Skeletal muscle satellite cell (primary cell): Measurements from ENCODE around the gene TPRN. TPM values are rescaled to one million over a fixed set of nuclear protein-coding genes. Genes with fewer than 3 reads are reported as not detected.

Experiments used
- H3K27me3 ChIP-seq: 2 replicates; pipeline ENCODE4 v1.7.0; 2013; ENCODE audit warnings: low read length; ENCODE audit not compliant: control insufficient read depth, insufficient read depth
- H3K36me3 ChIP-seq: 2 replicates; pipeline ENCODE4 v1.7.0; 2013; ENCODE audit warnings: mild to moderate bottlenecking, control low read depth, low read length; ENCODE audit not compliant: insufficient read depth
- H3K4me1 ChIP-seq: 2 replicates; pipeline ENCODE4 v1.7.0; 2013; ENCODE audit warnings: low read length; ENCODE audit not compliant: control insufficient read depth, insufficient read depth
- H3K4me2 ChIP-seq: 2 replicates; pipeline ENCODE4 v1.7.0; 2013; ENCODE audit warnings: mild to moderate bottlenecking, low read length
- H3K4me3 ChIP-seq: 2 replicates; pipeline ENCODE4 v1.7.0; 2013; ENCODE audit warnings: low read length
- H3K9ac ChIP-seq: 2 replicates; pipeline ENCODE4 v1.7.0; 2013; ENCODE audit warnings: mild to moderate bottlenecking, low read depth, low read length, moderate library complexity
- H3K9me3 ChIP-seq: replicated peaks from 2 replicates; pipeline ENCODE4 v1.7.0; 2013; ENCODE audit warnings: mild to moderate bottlenecking, control low read depth, low read length
- small RNA-seq: library from RNA; depleted of rRNA; stranded (forward); fragments of <200 nt; gene quantifications from one replicate; pipeline ENCODE3, GENCODE V24; 2012

Gene TPRN

GRCh38 chr9:137141976-137142936, 58.3 kb downstream of the TPRN start:
- Histone ChIP-seq H3K27me3 (peaks cover 58% of the 10 kb centered on the region), H3K4me3 (no peak overlapping the region), H3K4me2 (no peak overlapping the region), H3K4me1 (peaks cover 5% of the 10 kb centered on the region), H3K9me3 (no peaks in the 10 kb centered on the region), H3K9ac (no peak overlapping the region), H3K36me3 (no peaks in the 10 kb centered on the region)

Small RNAs within 50 kb of the gene (small RNA-seq; reads per million reads assigned to genes)
- gene MIR3621, result not detected
